Measurements from ENCODE around the gene CELSR2.

DNA sequence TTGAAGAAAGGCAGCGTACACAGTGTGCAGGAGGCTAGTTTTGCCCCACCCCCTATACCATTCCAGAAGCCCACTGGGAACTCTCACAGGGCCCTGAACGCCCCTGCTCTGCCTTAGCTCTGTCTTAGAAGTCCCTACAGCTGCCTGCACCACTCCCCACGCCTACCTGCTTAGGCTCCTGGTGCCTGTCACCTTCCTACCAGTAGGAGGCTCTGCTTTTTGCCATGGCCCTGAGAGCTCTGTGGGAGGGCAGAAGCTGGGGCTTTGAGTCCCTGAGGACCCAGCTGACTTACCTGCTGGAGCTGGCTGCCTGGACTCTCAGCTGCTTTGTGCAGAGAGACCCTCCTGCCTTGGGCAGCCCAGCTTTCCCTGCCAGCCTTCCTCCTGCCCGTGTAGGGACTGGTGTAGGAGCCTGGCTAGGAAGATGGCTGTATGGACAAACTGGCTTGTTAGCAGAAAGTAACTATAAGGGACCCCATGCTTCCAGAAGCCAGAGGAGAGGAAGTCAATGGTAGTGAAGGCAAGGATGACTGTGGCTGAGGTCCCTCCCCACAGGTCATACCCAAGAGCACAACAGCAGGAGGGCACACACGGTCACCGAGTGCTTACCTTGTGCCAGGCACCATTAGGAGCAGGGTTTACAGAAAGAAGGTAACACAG is 9.8 kb upstream of the CELSR2 start:
- TF ChIP-seq POLR2AphosphoS5 (IDR thresholded peaks at IDR 0.05; ENCODE audit: low read depth, low read length), result no peak
- TF ChIP-seq POLR2A (IDR thresholded peaks at IDR 0.05; ENCODE audit: low read depth, low read length), result no peak
- TF ChIP-seq TAF1 (IDR thresholded peaks at IDR 0.05; ENCODE audit: low read depth, low read length), result no peak

Data from GM12891 (cell line).